NCI-H748 treated with DMSO at 0.1 percent for 48 hours (cell line): Measurements from ENCODE around the gene KLF5.
"Not testable (repeated sequence)": the region's sequence is repeated elsewhere in the genome, so short reads cannot be mapped to it uniquely, and the experiment has no call there.

Experiments used
- DNase-seq: peaks from one replicate; lab custom pipeline; 2025; lab: John Stamatoyannopoulos, UW

KLF5 gene

GRCh38 chr13:73058736-73059459 is at the start of gene KLF5:
Gene KLF5 (plus strand): TSS chr13:73059005. CDS start chr13:73059328, 323 bp downstream.
- peak; percentile 96 for DNase-seq

DNA sequence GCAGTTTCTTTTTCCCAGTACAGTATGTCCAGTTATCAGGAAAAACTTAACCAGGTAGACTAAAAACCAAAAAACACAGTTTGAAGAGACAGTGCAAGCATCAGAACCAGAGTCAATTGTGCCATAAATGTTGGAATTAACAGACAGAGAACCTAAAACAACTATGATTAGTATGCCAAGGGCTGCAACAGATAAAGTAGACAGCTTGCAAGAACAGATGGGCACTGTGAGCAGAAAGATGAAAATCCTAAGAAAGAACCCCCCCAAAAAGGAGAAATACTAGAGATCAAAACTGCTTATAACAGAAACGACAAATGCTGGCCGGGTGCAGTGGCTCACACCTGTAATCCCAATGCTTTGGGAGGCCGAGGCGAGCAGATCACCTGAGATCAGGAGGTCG is 47.1 kb upstream of the KLF5 start:
- no peak for DNase-seq

GRCh38 chr13:73015805-73016204 is 43.0 kb upstream of the KLF5 start:
- no peak for DNase-seq

DNA sequence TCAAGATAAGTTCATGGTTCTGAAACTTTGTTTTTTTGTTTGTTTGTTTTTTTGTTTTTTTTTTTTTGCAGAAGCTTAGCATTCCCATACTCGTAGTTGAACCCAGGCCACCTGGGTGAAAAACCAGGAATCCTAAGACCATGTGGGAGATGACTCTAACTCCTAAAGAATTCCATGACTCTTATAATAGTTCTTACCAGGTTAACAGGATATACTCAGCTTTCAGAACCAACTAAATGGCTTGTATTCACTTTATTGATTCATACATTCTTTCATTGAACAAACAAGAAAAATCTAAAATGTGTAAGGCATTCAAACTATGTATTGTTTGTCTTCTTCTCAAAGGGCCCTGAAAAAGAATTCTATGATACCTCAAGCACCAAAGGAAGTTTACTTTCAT is 40.5 kb upstream of the KLF5 start:
- no peak for DNase-seq

DNA sequence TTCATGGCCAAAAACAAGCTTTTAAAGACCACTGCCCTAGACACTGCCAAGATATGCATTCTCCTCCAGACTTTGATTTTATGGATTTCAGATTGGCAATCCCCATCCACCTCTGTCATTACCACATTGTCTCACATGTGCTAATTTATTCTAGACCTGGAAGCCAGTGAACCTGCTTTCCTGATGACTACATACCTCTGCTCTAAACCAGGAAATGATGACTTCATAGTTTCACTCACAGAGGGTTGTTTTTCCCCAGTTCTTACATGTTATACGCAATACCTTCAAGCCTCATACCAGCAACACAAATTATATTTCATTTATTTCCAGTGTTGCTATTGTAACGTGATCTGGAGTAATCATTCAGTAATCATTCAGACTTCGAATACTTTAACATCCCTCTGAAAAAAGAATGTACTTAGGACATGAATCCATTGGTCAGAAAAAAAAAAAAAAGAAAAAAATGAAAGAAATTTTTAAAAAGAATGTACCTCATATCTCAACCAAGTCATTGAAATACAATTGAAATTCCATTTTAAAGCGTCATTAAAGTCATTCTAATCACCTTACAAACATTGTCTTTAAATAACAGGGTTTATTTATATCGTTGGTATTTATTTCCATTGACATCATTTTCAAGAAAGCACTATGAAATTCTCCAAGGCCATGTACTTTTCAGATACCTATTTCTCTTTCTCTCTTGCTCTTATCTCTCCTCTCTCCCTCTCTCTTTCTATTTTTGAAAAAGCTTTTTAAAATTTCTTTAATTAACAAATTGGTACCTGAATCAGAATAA is 33.4 kb upstream of the KLF5 start:
- DNase-seq, result no peak

- DNase-seq, result no peak
These were observed 23.9 kb upstream of the KLF5 start for GRCh38 chr13:73034901-73035300.

GRCh38 chr13:73035660-73036059 is 23.1 kb upstream of the KLF5 start:
- DNase-seq, result no peak

DNA sequence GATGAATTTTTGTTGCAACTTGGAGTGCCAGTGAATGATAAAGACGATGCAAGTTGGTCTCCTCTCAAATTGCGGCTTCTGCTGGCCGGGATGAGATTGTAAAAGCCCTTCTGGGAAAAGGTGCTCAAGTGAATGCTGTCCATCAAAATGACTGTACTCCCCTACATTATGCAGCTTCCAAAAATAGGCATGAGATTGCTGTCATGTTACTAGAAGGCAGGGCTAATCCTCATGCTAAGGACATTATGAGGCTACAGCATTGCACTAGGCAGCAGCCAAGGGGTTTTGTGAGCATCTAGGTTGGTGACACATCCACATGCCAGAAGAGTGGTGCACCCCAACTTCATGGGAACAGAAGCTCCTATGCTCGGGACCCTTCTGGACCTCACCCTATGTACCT is 22.2 kb upstream of the KLF5 start:
- DNase-seq, result no peak

DNA sequence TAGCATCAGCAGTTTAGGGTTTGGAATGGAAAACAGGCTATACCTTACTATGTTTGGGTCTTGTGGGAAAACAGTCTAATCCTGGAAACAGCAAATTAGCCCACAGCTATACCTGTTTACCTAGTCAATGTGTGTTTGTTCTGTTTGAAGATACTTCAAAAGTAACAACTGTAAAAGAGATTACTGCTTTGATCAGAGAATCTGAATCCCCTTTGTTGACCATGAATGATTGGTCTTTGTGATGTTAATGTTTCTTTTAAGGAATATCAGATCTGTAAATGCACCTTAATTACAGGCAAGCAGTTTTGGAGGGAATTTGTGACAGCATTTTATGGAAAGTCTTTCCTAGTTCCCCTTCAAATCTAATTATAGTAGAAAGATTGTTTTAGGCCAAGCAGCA is 20.7 kb upstream of the KLF5 start:
- peak; percentile 65 for DNase-seq

GRCh38 chr13:73039201-73040108 is 19.4 kb upstream of the KLF5 start:
- peak; percentile 78 for DNase-seq

DNA sequence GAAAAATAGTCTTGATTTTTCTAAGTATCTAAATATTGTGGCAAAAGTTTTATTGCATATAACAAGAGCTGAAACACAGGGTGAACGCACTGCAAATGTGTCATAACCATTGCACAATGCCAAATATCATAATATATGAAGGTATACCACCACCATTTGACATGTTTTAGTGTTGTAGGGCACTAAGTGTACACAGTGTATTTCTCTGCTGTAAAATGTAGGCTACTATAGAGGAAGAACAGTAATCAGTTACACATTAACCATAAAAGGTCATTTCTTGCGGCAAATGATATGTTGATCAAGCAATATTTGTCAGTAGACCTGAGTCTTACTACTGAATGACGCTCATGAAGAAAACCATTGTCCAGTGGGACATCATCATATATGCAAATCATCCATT is 18.3 kb upstream of the KLF5 start:
- DNase-seq, result no peak

GRCh38 chr13:73040968-73041596 is 17.7 kb upstream of the KLF5 start:
- no peak for DNase-seq

- DNase-seq, result no peak
These were observed 13.8 kb upstream of the KLF5 start for GRCh38 chr13:73045031-73045430.

GRCh38 chr13:73048615-73049014 is 10.2 kb upstream of the KLF5 start:
- DNase-seq, result not testable (repeated sequence)

DNA sequence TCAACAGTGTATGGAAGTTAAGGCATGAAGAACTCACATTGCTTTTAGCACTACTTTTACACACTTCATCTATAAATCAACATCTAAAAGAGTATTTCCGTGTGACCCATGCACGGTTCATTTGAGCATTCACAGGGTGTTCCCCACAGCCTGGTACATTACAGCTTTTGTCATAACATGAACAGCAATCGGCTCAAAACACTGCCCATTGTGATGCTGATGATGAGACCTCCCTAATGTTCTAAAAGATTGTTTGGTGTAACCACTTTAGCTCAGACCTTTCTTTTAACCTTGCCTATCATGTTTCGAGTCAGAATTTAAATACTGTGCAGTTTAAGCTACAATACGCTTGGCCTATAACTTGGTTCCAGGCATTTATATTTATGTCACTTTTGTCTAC is 4.1 kb upstream of the KLF5 start:
- DNase-seq, result peak; percentile 97

- peak; percentile 52 for DNase-seq
These were observed 2.8 kb upstream of the KLF5 start for GRCh38 chr13:73055813-73056564.

GRCh38 chr13:73056565-73056962 is 2.2 kb upstream of the KLF5 start:
- no peak for DNase-seq

GRCh38 chr13:73057284-73058063 is 1.3 kb upstream of the KLF5 start:
- DNase-seq, result peak; percentile 49

DNA sequence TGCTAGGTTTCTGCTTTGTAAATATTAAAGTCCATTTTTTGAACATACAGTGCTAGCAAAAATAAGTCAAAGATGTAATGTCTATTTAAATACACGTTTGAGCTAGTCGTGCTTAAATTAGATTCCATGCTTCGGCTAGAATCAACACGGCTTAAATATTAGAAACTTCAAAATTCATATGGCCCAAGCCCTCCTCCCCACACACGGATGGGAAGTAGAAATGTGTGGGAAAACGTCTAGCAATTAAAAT is 816 bp upstream of the KLF5 start:
- DNase-seq, result no peak

GRCh38 chr13:73058432-73058735 is 421 bp upstream of the KLF5 start:
- DNase-seq, result no peak
